IPS-11a (cell line): ENCODE results near the gene TCL1B.
"Not testable (repeated sequence)": the region's sequence is repeated elsewhere in the genome, so short reads cannot be mapped to it uniquely, and the experiment has no call there.

Experiments
- H3K4me3 ChIP-seq: one replicate; pipeline ENCODE4 v1.5.1; 2013; ENCODE audit warnings: low read depth, low read length, control low read depth

Gene TCL1B

DNA sequence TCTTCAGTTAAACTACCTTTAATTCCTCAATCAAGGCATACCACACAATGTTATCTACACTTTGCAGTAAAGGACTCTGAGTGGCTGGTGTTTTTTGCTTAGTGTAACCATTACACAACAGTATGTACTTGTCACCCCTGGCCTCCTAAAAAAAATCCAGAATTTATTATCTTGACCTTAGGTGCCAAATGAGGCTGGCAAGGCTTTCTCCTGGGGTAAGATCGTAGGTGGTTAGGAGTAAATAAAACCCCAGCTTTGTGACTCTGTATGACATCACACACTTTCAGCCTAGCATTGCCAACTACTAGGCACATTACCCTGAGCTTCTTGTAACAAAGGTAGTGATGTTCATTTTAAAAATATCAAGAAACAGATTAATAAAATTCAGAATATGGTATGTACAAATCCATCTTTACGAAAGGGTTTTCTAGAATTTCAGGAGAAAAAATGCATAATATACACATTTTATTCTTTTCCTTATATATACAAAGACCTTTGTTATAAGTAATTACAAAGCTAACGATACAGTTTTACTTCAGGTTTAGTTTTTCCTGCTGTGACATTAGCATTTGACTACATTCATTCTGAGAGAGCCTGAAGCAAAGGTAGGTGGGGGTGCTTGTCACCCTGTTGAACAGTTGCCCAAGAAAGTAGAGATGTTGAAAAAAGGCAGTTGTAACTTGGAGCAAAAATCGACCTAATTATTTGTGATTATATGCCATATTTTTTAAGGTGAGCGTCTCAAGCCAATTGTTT is 14.2 kb downstream of the TCL1B start:
- H3K4me3 ChIP-seq, result no peak overlapping the region

- H3K4me3 ChIP-seq, result no peak overlapping the region
Measured at GRCh38 chr14:95701846-95702221, 15.6 kb downstream of the TCL1B start.

- no peak overlapping the region for H3K4me3 ChIP-seq
Measured at GRCh38 chr14:95703341-95703740, 17.1 kb downstream of the TCL1B start.

GRCh38 chr14:95703805-95704204 is 17.6 kb downstream of the TCL1B start:
- H3K4me3 ChIP-seq, result no peak overlapping the region

DNA sequence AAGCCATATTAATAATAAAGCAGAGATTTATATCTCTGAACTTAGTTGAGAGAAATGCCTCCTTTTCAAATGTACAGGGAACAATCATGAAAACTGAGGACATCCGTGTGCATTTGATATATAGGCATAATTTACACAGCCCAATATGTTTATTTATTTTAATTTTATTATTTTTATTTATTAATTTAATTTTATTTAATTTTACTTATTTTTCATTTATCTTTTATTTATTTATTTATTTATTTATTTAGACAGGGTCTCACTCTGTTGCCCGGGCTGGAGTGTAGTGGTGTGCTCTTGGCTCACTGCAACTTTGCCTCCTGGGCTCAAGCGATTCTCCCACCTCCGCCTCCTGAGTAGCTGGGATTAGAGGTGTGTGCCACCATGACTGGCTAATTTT is 19.3 kb downstream of the TCL1B start:
- H3K4me3 ChIP-seq, result no peak overlapping the region

DNA sequence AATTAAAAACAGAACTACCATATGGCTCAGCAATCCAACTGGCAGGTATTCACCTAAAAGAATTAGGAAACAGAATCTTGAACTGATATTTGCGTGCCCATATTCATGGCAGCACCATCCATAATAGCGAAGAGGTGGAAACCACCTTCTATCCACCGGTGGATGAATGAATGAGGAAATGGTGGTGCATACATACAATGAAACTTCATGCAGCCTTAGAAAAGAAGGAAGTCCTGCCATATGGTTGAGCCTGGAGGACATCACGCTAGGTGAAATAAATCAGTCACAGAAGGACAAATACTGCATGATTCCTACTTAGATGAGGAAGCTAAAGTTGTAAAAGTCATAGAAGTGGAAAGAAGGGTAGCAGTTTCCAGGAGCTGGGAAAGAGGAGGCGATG is 21.1 kb downstream of the TCL1B start:
- H3K4me3 ChIP-seq, result no peak overlapping the region

DNA sequence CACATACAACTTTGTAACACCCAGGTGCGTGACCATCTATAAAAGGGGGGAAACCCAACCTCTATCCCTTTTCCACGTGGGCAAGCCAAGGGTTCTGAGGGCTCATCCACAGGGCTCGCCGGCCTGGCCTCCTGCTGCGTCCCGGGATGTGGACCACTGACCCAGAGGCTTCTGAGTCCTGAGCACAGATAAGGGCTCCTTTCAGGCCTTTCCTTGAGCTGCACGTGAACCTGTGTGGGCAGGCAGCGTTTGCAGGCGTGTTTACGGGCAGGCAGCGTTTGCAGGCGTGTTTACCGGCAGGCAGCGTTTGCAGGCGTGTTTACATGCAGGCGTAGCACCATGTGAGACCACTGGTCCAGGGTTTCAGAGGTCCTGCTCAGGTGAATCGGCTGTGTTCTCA is 23.9 kb downstream of the TCL1B start:
- H3K4me3 ChIP-seq, result no peak overlapping the region

DNA sequence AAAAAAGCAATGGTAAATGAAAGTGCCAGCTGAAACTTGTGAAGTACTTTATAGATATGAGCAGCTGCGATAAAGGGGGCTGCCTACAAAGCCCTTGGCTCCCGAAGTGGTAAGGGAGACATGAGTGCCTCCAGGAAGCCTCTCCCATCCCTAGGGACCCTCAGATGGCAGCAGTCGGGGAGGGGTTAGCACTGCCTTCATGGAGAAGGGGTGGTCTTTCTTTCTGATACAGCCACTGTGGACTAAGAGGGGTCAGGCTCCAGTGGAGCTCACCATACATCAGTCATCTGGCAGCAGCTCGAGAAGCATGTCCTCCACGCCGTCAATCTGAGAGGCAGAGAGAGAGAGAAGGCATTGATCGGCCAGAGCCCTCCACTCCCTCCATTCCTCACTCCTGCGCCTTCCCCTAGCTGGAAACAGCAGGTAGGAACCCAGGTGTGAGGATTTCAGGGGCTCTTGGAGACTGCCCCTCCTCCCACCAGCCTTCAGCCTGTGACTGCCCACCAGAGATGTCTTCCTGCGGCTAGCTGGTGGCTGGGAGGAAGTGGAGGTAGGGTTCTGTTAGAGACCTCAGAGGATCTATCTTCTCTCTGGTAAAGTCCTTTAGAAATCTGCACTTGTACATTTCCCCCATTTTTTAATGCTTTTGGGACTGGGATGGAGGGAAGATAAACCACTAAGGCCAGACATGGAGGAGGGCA is 25.4 kb downstream of the TCL1B start:
- H3K4me3 ChIP-seq, result no peak overlapping the region

DNA sequence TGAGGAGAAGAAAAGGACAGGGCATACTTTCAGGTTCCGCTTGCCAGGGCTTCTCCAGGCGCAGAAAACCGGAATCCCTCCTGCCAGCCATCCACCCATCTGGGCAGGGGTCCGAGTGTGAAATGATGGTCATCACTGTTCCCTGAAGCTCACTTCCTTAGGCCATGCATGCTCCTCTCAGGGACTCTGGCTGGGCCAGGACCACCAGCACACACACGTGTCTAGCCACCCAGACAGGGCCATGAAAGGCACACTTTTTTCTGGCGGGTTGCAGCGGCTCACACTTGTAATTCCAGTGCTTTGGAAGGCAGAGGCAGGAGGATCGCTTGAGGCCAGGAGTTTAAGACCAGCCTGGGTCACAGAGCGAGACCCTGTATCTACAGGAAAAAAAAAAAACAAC is 26.2 kb downstream of the TCL1B start:
- no peak overlapping the region for H3K4me3 ChIP-seq

DNA sequence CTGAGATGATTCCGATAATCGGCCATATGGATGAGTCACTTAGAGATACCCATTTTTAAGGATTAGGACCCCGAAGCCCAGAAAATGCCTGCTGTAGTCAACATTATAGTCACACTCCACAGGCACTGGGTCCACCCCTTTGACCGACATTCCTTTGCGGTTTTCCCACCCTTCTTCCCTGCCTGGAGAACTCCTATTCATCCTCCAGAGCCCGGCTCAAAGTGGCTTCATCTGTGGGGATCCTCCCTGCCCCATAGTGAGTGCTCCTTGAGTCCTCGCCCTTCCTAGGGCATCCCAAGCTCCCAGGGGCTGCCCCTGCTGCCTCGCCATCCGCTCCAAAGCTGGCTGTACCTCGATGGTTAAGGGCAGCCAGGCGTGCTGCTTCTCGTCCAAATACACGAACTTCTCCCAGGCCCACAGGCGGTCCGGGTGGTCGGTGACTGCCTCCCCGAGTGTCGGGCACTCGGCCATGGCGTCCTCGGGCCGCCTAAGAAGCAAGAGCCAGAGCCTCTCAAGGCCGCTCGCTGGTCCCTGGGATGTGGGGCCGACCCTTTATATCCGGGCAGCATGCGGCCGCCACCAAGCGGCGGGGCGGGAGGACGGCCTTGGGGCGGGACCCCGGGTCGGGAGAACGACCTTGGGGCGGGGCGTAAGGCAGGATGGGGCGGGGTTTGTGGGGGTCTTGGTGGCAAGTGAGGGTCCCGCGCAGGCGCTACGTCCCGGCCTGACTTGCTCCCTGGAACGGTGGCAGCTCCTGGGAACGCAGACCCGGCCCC is 27.6 kb downstream of the TCL1B start, which contains the start of gene TCL1A:
TCL1A (minus strand) TSS at position 530 of the 776 bp plus-strand sequence; CDS start at position 471, 59 bp downstream.
- no peak within 1 kb of the TSS for H3K4me3 ChIP-seq

- no peak overlapping the region for H3K4me3 ChIP-seq
Measured at GRCh38 chr14:95722525-95723190, 36.4 kb downstream of the TCL1B start.

DNA sequence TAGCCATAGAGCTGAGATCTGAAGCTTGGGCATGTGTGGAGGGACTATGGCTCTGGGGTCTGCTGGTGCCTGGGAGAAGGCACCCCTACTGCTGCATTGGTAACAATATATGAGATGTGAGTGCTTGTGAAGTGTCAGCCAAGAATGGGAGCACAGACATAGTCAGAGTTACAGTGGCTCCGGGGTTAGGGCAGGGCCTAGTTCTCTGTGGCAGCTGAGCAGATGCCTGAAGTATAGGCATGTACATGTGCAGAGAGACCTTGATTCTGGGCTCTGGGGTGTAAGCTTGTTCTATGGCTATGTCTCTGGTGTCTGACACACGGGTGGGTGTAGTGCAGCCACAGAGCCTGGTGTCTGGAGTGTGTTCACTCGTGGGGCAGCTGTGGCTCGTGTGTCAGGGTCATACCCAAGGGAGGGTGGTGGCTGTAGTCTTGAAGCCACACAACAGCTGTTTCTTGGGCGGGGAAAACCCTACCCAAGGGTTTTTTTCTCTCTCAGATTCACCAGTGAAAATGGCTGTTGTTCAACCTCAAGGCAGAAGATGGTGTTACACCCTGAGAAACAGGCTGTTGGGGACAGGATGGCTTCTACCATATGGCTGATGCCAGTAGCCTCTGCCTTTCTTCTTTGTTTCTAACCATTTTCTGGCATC is 39.6 kb downstream of the TCL1B start:
- no peak overlapping the region for H3K4me3 ChIP-seq

DNA sequence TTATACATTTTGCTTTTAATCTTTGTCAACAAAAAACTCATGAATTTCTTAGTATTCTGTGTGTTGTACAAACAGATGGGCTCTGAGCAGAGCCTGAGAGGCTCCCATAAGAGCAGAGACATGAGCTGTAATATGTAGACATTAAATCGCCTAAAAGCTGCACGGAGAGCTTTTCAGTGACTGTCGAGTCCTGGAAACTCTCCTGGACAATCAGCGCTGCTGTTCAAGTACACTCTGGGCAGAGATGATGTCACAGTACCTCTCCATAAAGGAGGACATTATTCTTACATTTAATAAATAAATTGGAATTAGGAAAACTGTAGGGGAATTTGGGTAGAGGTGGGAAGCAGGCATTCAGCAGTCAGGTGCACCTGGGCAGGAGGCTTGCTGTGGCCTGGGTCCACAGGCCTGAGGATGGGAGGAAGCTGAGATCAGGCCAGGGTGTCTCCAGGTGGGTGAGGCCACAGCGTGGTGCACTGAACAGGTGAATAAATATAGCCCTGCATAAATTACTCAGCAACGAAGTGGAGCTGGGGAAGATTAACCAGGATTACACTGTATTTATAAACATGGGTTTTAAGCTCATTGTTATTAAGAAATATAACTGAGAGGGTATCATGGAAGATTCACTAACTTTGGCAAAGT is 41.0 kb downstream of the TCL1B start:
- no peak overlapping the region for H3K4me3 ChIP-seq

GRCh38 chr14:95729402-95730028 is 43.3 kb downstream of the TCL1B start:
- H3K4me3 ChIP-seq, result not testable (repeated sequence)

DNA sequence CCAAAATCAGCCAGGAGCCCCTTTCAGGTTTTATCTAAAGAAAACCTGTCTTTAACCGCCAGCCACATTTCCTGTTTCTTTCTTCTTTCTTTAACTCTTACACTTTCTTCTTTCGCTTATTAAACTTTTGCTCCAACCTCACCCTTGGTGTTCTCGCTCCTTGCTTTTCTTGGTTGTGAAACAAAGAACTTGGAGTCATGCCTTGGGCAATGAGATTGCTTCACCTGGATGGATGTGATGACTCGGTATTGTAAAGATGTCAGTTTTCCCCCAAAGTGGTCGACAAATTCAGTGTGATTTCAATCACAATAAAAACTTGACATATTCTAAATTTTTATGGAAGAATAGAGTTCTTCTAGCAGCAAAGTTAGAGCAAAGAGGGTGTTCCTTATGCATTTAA is 43.9 kb downstream of the TCL1B start:
- H3K4me3 ChIP-seq, result no peak overlapping the region

GRCh38 chr14:95733212-95733611 is 47.0 kb downstream of the TCL1B start:
- no peak overlapping the region for H3K4me3 ChIP-seq

DNA sequence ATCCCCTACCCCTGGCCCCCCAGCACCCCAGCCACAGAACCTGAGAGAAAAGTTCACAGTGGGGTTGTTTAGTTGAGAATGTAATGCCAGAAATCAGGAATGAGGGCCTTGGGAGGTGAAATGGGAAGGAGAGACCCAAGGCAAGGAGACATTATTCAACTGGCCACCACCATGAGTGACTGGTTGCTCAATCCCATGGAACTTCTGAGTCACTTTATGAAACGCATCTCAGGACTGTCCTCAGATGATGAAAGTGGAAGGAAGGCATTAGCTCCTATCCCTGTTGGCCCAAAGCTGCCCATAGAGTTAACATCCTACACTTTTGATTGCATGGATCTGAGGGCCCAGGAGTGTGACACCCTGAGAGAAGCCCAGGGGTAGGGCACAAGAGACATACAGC is 53.1 kb downstream of the TCL1B start:
- no peak overlapping the region for H3K4me3 ChIP-seq

- no peak overlapping the region for H3K4me3 ChIP-seq
Measured at GRCh38 chr14:95741038-95741490, 54.8 kb downstream of the TCL1B start.

- no peak overlapping the region for H3K4me3 ChIP-seq
Measured at GRCh38 chr14:95741781-95742180, 55.6 kb downstream of the TCL1B start.
